Stomach (tissue), 4 donors: ENCODE data around the gene VWA8.

ENCODE experiments used
- CTCF ChIP-seq, 7 experiments: fragments of 450-650 bp in 4 of 7; fragments of 200-600 bp in 3 of 7; sonication (generic) in 3 of 7; IDR thresholded peaks; one replicate each; pipeline ENCODE4 v1.5.1; 2016 to 2019; ENCODE audit warnings: antibody characterized with exemption in 7 of 7, control low read depth in 2 of 7, mild to moderate bottlenecking in 1 of 7
- POLR2A ChIP-seq, 4 donors: fragments of 450-650 bp; IDR thresholded peaks; one replicate each; pipeline ENCODE4 v1.6.1; 2016; ENCODE audit warnings: antibody characterized with exemption in 4 of 4, control low read depth in 2 of 4, mild to moderate bottlenecking in 1 of 4, moderate library complexity in 1 of 4

GRCh38 chr13:41701676-41702075 is 259.2 kb downstream of the VWA8 start:
- TF ChIP-seq POLR2A (IDR thresholded peaks at IDR 0.05) = no peak
- TF ChIP-seq CTCF (IDR thresholded peaks at IDR 0.05) = no peak
